HepG2 (cell line): ENCODE data around the gene HCAR1. TPM values are rescaled to one million over a fixed set of nuclear protein-coding genes. Genes with fewer than 3 reads are reported as not detected.

Source experiments
- ATAC-seq: fragments of 200-7000 bp; cut with Tn5 transposase; 3 replicates; pipeline ENCODE4 v1.9.1; 2020; ENCODE audit warnings: mild to moderate bottlenecking, moderate library complexity
- BruUV-seq: library from RNA; stranded (reverse); fragments of 400-500 nt; replicated peaks from 2 replicates; lab custom pipeline; 2021; lab: Mats Ljungman, UMichigan
- CTCF ChIA-PET: fragments of 300-600 bp; formaldehyde crosslinking; extraction: SDS; loops from one replicate; lab custom pipeline; 2021; ENCODE audit warnings: low total read pairs, inconsistent platforms, low intra/inter-chr PET ratio; lab: Yijun Ruan, JAX
- POLR2A ChIA-PET: fragments of 350-600 bp; sonication (Branson Sonifier 250); formaldehyde crosslinking; loops from one replicate; lab custom pipeline; 2020; ENCODE audit warnings: antibody characterized with exemption, inconsistent platforms; lab: Yijun Ruan, JAX
- DNase-seq: peaks from one replicate; pipeline ENCODE4 v3.0.0-alpha.2; 2015; ENCODE audit warnings: low spot score
- FAIRE-seq: peaks from 3 replicates; lab custom pipeline; 2011; peaks lifted over from hg19 to GRCh38; lab: Jason Lieb, UNC
- H2AFZ ChIP-seq: one replicate; pipeline ENCODE4 v1.6.1; 2011; ENCODE audit warnings: low read length, inconsistent platforms
- H3K27ac ChIP-seq: fragments of 300-600 bp; 3 replicates; pipeline ENCODE4 v1.8.0; 2011; ENCODE audit warnings: mixed run types, mild to moderate bottlenecking, mixed read lengths, low read length, inconsistent platforms; ENCODE audit not compliant: insufficient read depth; ENCODE audit errors: extremely low read length
- H3K27me3 ChIP-seq, 2 experiments: fragments of 200-600 bp in 1 of 2; 2 replicates in 1 of 2; 3 replicates in 1 of 2; pipeline versions ENCODE4 v1.6.0 to v1.8.0; 2011; ENCODE audit warnings: low read length in 2 of 2, mild to moderate bottlenecking in 2 of 2, moderate library complexity in 2 of 2, inconsistent platforms in 1 of 2; ENCODE audit not compliant: insufficient read depth in 2 of 2, control insufficient read depth in 1 of 2
- H3K36me3 ChIP-seq, 2 experiments: fragments of 200-600 bp in 1 of 2; replicated peaks in 1 of 2; 2 replicates in 1 of 2; 3 replicates in 1 of 2; pipeline versions ENCODE4 v1.5.1 to v1.8.0; 2011; ENCODE audit warnings: low read length in 2 of 2, inconsistent platforms in 1 of 2; ENCODE audit not compliant: insufficient read depth in 2 of 2, control insufficient read depth in 1 of 2
- H3K4me1 ChIP-seq: 2 replicates; pipeline ENCODE4 v1.5.1; 2012; ENCODE audit warnings: low read length, inconsistent platforms; ENCODE audit not compliant: insufficient read depth
- H3K4me2 ChIP-seq: 2 replicates; pipeline ENCODE4 v1.6.0; 2011; ENCODE audit warnings: low read depth, low read length, inconsistent platforms
- H3K4me3 ChIP-seq, 3 experiments: fragments of 200-600 bp in 1 of 3; sonication (generic), shearing (Covaris generic) in 1 of 3; replicated peaks in 1 of 3; 2 replicates each; pipeline ENCODE4 v1.5.1; 2011 to 2016; ENCODE audit warnings: low read length in 3 of 3, inconsistent platforms in 2 of 3, low read depth in 2 of 3, mild to moderate bottlenecking in 2 of 3, control low read depth in 1 of 3, mixed read lengths in 1 of 3; ENCODE audit not compliant: insufficient read depth in 1 of 3
- H3K79me2 ChIP-seq: one replicate; pipeline ENCODE4 v1.6.1; 2011; ENCODE audit warnings: low read length, inconsistent platforms; ENCODE audit not compliant: insufficient read depth
- H3K9ac ChIP-seq: 2 replicates; pipeline ENCODE4 v1.6.0; 2011; ENCODE audit warnings: mild to moderate bottlenecking, low read depth, low read length, inconsistent platforms; ENCODE audit not compliant: insufficient read depth
- H3K9me3 ChIP-seq: 2 replicates; pipeline ENCODE4 v1.5.1; 2012; ENCODE audit warnings: mild to moderate bottlenecking, low read length
- H4K20me1 ChIP-seq: 2 replicates; pipeline ENCODE4 v1.6.0; 2011; ENCODE audit warnings: inconsistent platforms, mild to moderate bottlenecking, low read length, moderate library complexity; ENCODE audit not compliant: insufficient read depth
- ARNT2 ChIP-seq: sonication (generic); formaldehyde crosslinking; IDR thresholded peaks from 2 replicates; pipeline ENCODE4 v1.8.0; 2022; ENCODE audit warnings: mild to moderate bottlenecking, low read depth, missing genetic modification reagents, moderate library complexity
- CENPX ChIP-seq: sonication (generic); formaldehyde crosslinking; IDR thresholded peaks from 2 replicates; pipeline ENCODE4 v1.9.0; 2021; ENCODE audit warnings: mild to moderate bottlenecking, missing genetic modification reagents, moderate library complexity
- ETV5 ChIP-seq: IDR thresholded peaks from 2 replicates; pipeline ENCODE4 v1.6.1; 2018; ENCODE audit warnings: missing biosample characterization, missing genetic modification reagents, inconsistent platforms, borderline replicate concordance
- FOSL1 ChIP-seq: sonication (generic); formaldehyde crosslinking; IDR thresholded peaks from 2 replicates; pipeline ENCODE4 v1.9.0; 2021; ENCODE audit warnings: missing genetic modification reagents, borderline replicate concordance
- HDAC2 ChIP-seq: sonication (generic); formaldehyde crosslinking; IDR thresholded peaks from 2 replicates; pipeline ENCODE4 v1.4.0; 2020; ENCODE audit warnings: missing genetic modification reagents
- KDM1A ChIP-seq: IDR thresholded peaks from 2 replicates; pipeline ENCODE4 v1.6.1; 2016; ENCODE audit warnings: missing compliant biosample characterization
- MLLT10 ChIP-seq: sonication (generic); formaldehyde crosslinking; IDR thresholded peaks from 2 replicates; pipeline ENCODE4 v1.4.0; 2020; ENCODE audit warnings: missing genetic modification reagents
- REPIN1 ChIP-seq: sonication (generic); formaldehyde crosslinking; IDR thresholded peaks from 2 replicates; pipeline ENCODE4 v1.8.0; 2022; ENCODE audit warnings: missing genetic modification reagents, low read depth, mild to moderate bottlenecking, borderline replicate concordance
- TAF1 ChIP-seq: sonication (generic); formaldehyde crosslinking; IDR thresholded peaks from 2 replicates; pipeline ENCODE4 v1.4.0; 2020; ENCODE audit warnings: missing genetic modification reagents
- TARDBP ChIP-seq: sonication (generic); formaldehyde crosslinking; IDR thresholded peaks from 2 replicates; pipeline ENCODE4 v1.8.0; 2022; ENCODE audit warnings: mild to moderate bottlenecking, missing genetic modification reagents
- TBX3 ChIP-seq: fragments of 450-650 bp; IDR thresholded peaks from 2 replicates; pipeline ENCODE4 v1.6.1; 2017; ENCODE audit warnings: antibody characterized with exemption, mild to moderate bottlenecking, inconsistent platforms, borderline replicate concordance
- TEAD3 ChIP-seq: optimal IDR thresholded peaks from 2 replicates; pipeline ENCODE3; 2016; ENCODE audit warnings: borderline replicate concordance
- ZFP36 ChIP-seq: fragments of 150-350 bp; IDR thresholded peaks from 2 replicates; pipeline ENCODE4 v1.6.1; 2018; ENCODE audit warnings: borderline replicate concordance, low read length, low read depth; ENCODE audit not compliant: partially characterized antibody
- ZMYM3 ChIP-seq: sonication (generic); formaldehyde crosslinking; IDR thresholded peaks from 2 replicates; pipeline ENCODE4 v1.5.1; 2020; ENCODE audit warnings: mild to moderate bottlenecking, missing genetic modification reagents
- ZNF10 ChIP-seq: sonication (generic); formaldehyde crosslinking; IDR thresholded peaks from 2 replicates; pipeline ENCODE4 v1.4.0; 2020; ENCODE audit warnings: mild to moderate bottlenecking, low read depth, missing genetic modification reagents, borderline replicate concordance
- ZNF138 ChIP-seq: sonication (generic); formaldehyde crosslinking; IDR thresholded peaks from 2 replicates; pipeline ENCODE4 v1.5.0; 2020; ENCODE audit warnings: mild to moderate bottlenecking, low read depth, missing genetic modification reagents
- ZNF17 ChIP-seq: sonication (generic); formaldehyde crosslinking; IDR thresholded peaks from 2 replicates; pipeline ENCODE4 v1.5.0; 2020; ENCODE audit warnings: mild to moderate bottlenecking, missing genetic modification reagents
- ZNF180 ChIP-seq: sonication (generic); formaldehyde crosslinking; IDR thresholded peaks from 2 replicates; pipeline ENCODE4 v1.4.0; 2020; ENCODE audit warnings: low read depth, missing genetic modification reagents, borderline replicate concordance
- ZNF557 ChIP-seq: sonication (generic); formaldehyde crosslinking; IDR thresholded peaks from 2 replicates; pipeline ENCODE4 v1.4.0; 2020; ENCODE audit warnings: missing genetic modification reagents
- ZNF674 ChIP-seq: sonication (generic); formaldehyde crosslinking; IDR thresholded peaks from 2 replicates; pipeline ENCODE4 v1.5.0; 2020; ENCODE audit warnings: low read depth, mild to moderate bottlenecking, missing genetic modification reagents
- ZSCAN9 ChIP-seq: IDR thresholded peaks from 2 replicates; pipeline ENCODE4 v1.6.1; 2016; ENCODE audit warnings: borderline replicate concordance
- WGBS: methylation state at CpG from one replicate; pipeline ENCODE4 v1.1.6; 2017; ENCODE audit warnings: low lambda C conversion rate; 5-methylcytosine and 5-hydroxymethylcytosine counted together
- in situ Hi-C: cut with HindIII; loops from 2 replicates; pipeline ENCODE4 v1.10.0; 2017; ENCODE audit warnings: low pct_unique_long_range_greater_than_20kb; ENCODE audit not compliant: extremely low pct_ligation_motif_present
- intact Hi-C: fragments of 100-400 bp; cut with micrococcal nuclease; formaldehyde crosslinking; loops from one replicate; pipeline ENCODE4 v1.10.0; 2022; ENCODE audit not compliant: unreplicated experiment
- polyA plus RNA-seq, 8 experiments: library from polyadenylated mRNA; depleted of rRNA in 3 of 8; stranded (reverse) in 7 of 8; unstranded in 1 of 8; fragments of >200 nt; fragmentation: Illumina TruSeq in 4 of 8; extraction: Trizol in 4 of 8; gene quantifications; 2 replicates each; pipeline versions ENCODE4 v1.2.1 to v1.2.3, GENCODE V29; 2011 to 2016; ENCODE audit warnings: low read depth in 4 of 8, missing spikeins in 1 of 8, mixed read lengths in 1 of 8; ENCODE audit not compliant: insufficient read depth in 1 of 8
- total RNA-seq, 5 experiments: library from RNA; depleted of rRNA; stranded (reverse); fragments of >200 nt; fragmentation: Illumina TruSeq; extraction: Trizol; gene quantifications; 2 replicates each; pipeline ENCODE4 v1.2.3, GENCODE V29; 2016; ENCODE audit warnings: low read depth in 1 of 5
- TF ChIP-seq, protein P1 (sequence below): sonication (generic); formaldehyde crosslinking; IDR thresholded peaks from 2 replicates; pipeline ENCODE4 v1.4.0; 2020; ENCODE audit warnings: missing genetic modification reagents

HCAR1 gene
- total and polyA plus RNA-seq, 2 of the 13 experiments (the other 11 are each of a cell fraction or from before 2014, with no cell fraction given) = 0.53 to 4.4 TPM

DNA sequence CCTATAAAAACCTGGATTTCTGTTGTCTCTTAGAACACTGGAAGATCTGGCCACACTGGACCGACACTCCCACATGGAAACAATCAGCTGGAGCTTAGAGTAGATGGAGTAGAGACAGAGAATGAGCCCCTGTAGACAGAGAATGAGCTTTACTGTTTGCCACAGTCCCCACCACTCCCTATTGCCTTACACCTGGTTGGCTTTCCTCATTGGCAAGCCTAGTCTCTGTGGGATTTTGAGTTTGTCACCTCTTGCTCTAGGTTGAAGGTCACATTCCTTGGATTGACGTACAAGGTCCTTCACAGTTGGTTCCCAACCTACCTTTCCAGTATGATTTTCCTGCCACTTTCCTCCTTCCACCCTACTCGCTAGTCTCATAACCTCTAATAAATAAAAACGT, 2.0 kb upstream of the HCAR1 start:
- 48% methylated on average over 4 of the region's 4 CpGs for WGBS
- H2AFZ ChIP-seq = no peak overlapping the region
- TF ChIP-seq ZNF180 (CRISPR knock-in tag) (peak; percentile 99; the same call in 1 of the 2 replicates), TEAD3 (CRISPR knock-in tag) (peak; percentile 15), ARNT2 (CRISPR knock-in tag) (no peak), KDM1A (0 out of 2 replicates have a peak, but pooled peaks have one; percentile 36), ZMYM3 (peak; percentile 66), HDAC2 (no peak), ZFP36 (peak; percentile 44)
- TF ChIP-seq, all 625 proteins: peak for 5
- ChIA-PET CTCF (no interaction called here), POLR2A (no interaction called here)
- H3K4me2 ChIP-seq = no peak overlapping the region
- H3K79me2 ChIP-seq = no peaks in the 10 kb centered on the region
- no peaks in the 10 kb centered on the region for H3K9me3 ChIP-seq
- H4K20me1 ChIP-seq = no peaks in the 10 kb centered on the region
- no peaks in the 10 kb centered on the region for H3K36me3 ChIP-seq
- FAIRE-seq (no peak), ATAC-seq (no peak), DNase-seq (no peak)
- H3K4me3 ChIP-seq = no peak overlapping the region
- no peaks in the 10 kb centered on the region; a peak in 1 of 5 replicates for H3K27me3 ChIP-seq
- in situ Hi-C loops = no loop called here
- H3K4me1 ChIP-seq = peaks cover 59% of the 10 kb centered on the region
- intact Hi-C loops = no loop called here
- no TSS peak for BruUV-seq
- no peak overlapping the region for H3K9ac ChIP-seq
- no peak overlapping the region for H3K27ac ChIP-seq

DNA sequence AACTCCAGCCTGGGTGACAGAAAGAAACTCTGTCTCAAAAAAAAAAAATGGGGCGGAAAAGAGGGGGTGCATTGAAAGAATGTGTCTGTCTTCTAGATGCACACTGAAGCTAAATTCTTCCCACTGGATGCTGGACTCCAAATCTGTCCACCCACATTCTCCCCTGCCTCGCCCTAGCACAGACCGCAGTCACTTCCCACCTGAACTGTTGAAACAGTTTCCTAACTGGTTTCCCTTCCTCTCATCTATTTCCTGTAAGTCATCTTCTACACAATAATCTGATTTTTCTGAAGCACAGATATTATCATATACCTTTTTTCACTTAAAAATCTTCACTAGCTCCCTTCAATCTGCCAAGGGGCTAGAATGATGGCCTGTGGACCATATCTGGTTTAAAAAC, 1.5 kb upstream of the HCAR1 start:
- 87% methylated on average over 3 of the region's 3 CpGs for WGBS
- H3K9me3 ChIP-seq = no peaks in the 10 kb centered on the region
- POLR2A ChIA-PET = no interaction called here
- BruUV-seq = no TSS peak
- H3K27ac ChIP-seq = no peak overlapping the region
- CTCF ChIA-PET = no interaction called here
- ATAC-seq = no peak
- intact Hi-C loops = no loop called here
- in situ Hi-C loops = no loop called here
- peaks cover 59% of the 10 kb centered on the region for H3K4me1 ChIP-seq
- no peak overlapping the region for H3K9ac ChIP-seq
- no peaks in the 10 kb centered on the region; a peak in 1 of 5 replicates for H3K27me3 ChIP-seq
- no peaks in the 10 kb centered on the region for H3K79me2 ChIP-seq
- no peaks in the 10 kb centered on the region for H4K20me1 ChIP-seq
- no peak overlapping the region for H3K4me3 ChIP-seq
- no peak overlapping the region for H3K4me2 ChIP-seq
- no peaks in the 10 kb centered on the region for H3K36me3 ChIP-seq
- no peak overlapping the region for H2AFZ ChIP-seq
- FAIRE-seq = no peak
- DNase-seq = no peak
- TF ChIP-seq ZNF557 (CRISPR knock-in tag) (no peak), TAF1 (no peak), ZNF674 (CRISPR knock-in tag) (no peak), CENPX (no peak), FOSL1 (CRISPR knock-in tag) (no peak), ZNF138 (CRISPR knock-in tag) (no peak), ZNF10 (no peak), MLLT10 (no peak), TBX3 (no peak), REPIN1 (CRISPR knock-in tag) (no peak), ETV5 (CRISPR knock-in tag) (no peak), TARDBP (CRISPR knock-in tag) (no peak), ZNF17 (no peak), ZSCAN9 (CRISPR knock-in tag) (no peak)
- TF ChIP-seq, protein P1, sequence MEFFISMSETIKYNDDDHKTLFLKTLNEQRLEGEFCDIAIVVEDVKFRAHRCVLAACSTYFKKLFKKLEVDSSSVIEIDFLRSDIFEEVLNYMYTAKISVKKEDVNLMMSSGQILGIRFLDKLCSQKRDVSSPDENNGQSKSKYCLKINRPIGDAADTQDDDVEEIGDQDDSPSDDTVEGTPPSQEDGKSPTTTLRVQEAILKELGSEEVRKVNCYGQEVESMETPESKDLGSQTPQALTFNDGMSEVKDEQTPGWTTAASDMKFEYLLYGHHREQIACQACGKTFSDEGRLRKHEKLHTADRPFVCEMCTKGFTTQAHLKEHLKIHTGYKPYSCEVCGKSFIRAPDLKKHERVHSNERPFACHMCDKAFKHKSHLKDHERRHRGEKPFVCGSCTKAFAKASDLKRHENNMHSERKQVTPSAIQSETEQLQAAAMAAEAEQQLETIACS = no peak
